NCI-H2196 treated with DMSO at 0.1 percent for 48 hours (cell line): ENCODE data around the gene TSPAN9.

Experiments
- DNase-seq: peaks from one replicate; lab custom pipeline; 2025; ENCODE audit not compliant: unreplicated experiment; lab: John Stamatoyannopoulos, UW

The TSPAN9 gene

GRCh38 chr12:3247077-3247476 lies 169.9 kb downstream of the TSPAN9 start:
- DNase-seq = no peak

GRCh38 chr12:3247629-3248161 lies 170.5 kb downstream of the TSPAN9 start:
- no peak for DNase-seq

GRCh38 chr12:3249081-3249800 lies 172.1 kb downstream of the TSPAN9 start:
- DNase-seq = no peak

GRCh38 chr12:3250034-3250433 lies 172.9 kb downstream of the TSPAN9 start:
- DNase-seq = no peak

GRCh38 chr12:3250576-3250975 lies 173.4 kb downstream of the TSPAN9 start:
- DNase-seq = no peak

- DNase-seq = no peak
These were observed 173.9 kb downstream of the TSPAN9 start for GRCh38 chr12:3251067-3251466.

GRCh38 chr12:3251691-3252090 lies 174.5 kb downstream of the TSPAN9 start:
- no peak for DNase-seq

- DNase-seq = no peak
These were observed 175.3 kb downstream of the TSPAN9 start for GRCh38 chr12:3252450-3252891.

GRCh38 chr12:3253682-3254275 lies 176.6 kb downstream of the TSPAN9 start:
- DNase-seq = no peak

- no peak for DNase-seq
These were observed 177.9 kb downstream of the TSPAN9 start for GRCh38 chr12:3255057-3255456.

GRCh38 chr12:3256103-3256631 lies 179.0 kb downstream of the TSPAN9 start:
- DNase-seq = no peak

GRCh38 chr12:3257411-3257810 lies 180.2 kb downstream of the TSPAN9 start:
- no peak for DNase-seq

GRCh38 chr12:3259973-3260372 lies 182.8 kb downstream of the TSPAN9 start:
- DNase-seq = no peak

- no peak for DNase-seq
These were observed 184.7 kb downstream of the TSPAN9 start for GRCh38 chr12:3261782-3262359.

- DNase-seq = no peak
These were observed 185.3 kb downstream of the TSPAN9 start for GRCh38 chr12:3262470-3262869.

GRCh38 chr12:3263282-3263681 lies 186.1 kb downstream of the TSPAN9 start:
- DNase-seq = no peak

- DNase-seq = no peak
These were observed 187.1 kb downstream of the TSPAN9 start for GRCh38 chr12:3263939-3264922.

GRCh38 chr12:3265406-3265805 lies 188.2 kb downstream of the TSPAN9 start:
- no peak for DNase-seq

- no peak for DNase-seq
These were observed 189.5 kb downstream of the TSPAN9 start for GRCh38 chr12:3266638-3267037.

GRCh38 chr12:3267690-3268089 lies 190.5 kb downstream of the TSPAN9 start:
- no peak for DNase-seq

GRCh38 chr12:3269594-3269993 lies 192.4 kb downstream of the TSPAN9 start:
- DNase-seq = no peak
